Liver (tissue), 9 donors: ENCODE data around the gene CFAP77. TPM values are rescaled to one million over a fixed set of nuclear protein-coding genes. Genes with fewer than 3 reads are reported as not detected.

ENCODE experiments used
- DNase-seq: peaks from one replicate; pipeline ENCODE4 v3.0.0-alpha.2; 2017; ENCODE audit warnings: low spot score
- H3K27ac ChIP-seq, 2 donors: one replicate each; pipeline ENCODE4 v1.7.0; 2013; ENCODE audit warnings: inconsistent platforms in 2 of 2, low read length in 2 of 2, control low read depth in 1 of 2, low read depth in 1 of 2, mild to moderate bottlenecking in 1 of 2
- H3K27me3 ChIP-seq, 4 donors: one replicate each; pipeline versions ENCODE4 v1.6.1 to v1.7.0; 2013; ENCODE audit warnings: low read length in 3 of 4, inconsistent platforms in 1 of 4, mild to moderate bottlenecking in 1 of 4, moderate library complexity in 1 of 4; ENCODE audit not compliant: control insufficient read depth in 4 of 4, insufficient read depth in 4 of 4
- H3K36me3 ChIP-seq, 4 donors: one replicate each; pipeline versions ENCODE4 v1.6.1 to v1.7.0; 2013; ENCODE audit warnings: low read length in 3 of 4, mild to moderate bottlenecking in 3 of 4, low read depth in 1 of 4, moderate library complexity in 1 of 4; ENCODE audit not compliant: control insufficient read depth in 4 of 4, insufficient read depth in 3 of 4
- H3K4me1 ChIP-seq, 4 donors: one replicate each; pipeline versions ENCODE4 v1.6.1 to v1.7.0; 2013; ENCODE audit warnings: low read length in 3 of 4, mild to moderate bottlenecking in 3 of 4, moderate library complexity in 1 of 4; ENCODE audit not compliant: control insufficient read depth in 4 of 4, insufficient read depth in 4 of 4
- H3K4me3 ChIP-seq, 3 donors: one replicate each; pipeline versions ENCODE4 v1.6.1 to v1.7.0; 2013; ENCODE audit warnings: low read length in 3 of 3, control low read depth in 1 of 3, low read depth in 1 of 3, mild to moderate bottlenecking in 1 of 3
- H3K9ac ChIP-seq, 2 donors: one replicate each; pipeline ENCODE4 v1.7.0; 2013; ENCODE audit warnings: low read length in 2 of 2, mild to moderate bottlenecking in 2 of 2, moderate library complexity in 2 of 2, control low read depth in 1 of 2, low read depth in 1 of 2
- H3K9me3 ChIP-seq, 4 donors: one replicate each; pipeline versions ENCODE4 v1.6.1 to v1.7.0; 2013; ENCODE audit warnings: low read length in 3 of 4; ENCODE audit not compliant: control insufficient read depth in 4 of 4
- ATF3 ChIP-seq: IDR thresholded peaks from 2 replicates; pipeline ENCODE4 v1.6.1; 2016; ENCODE audit warnings: antibody characterized with exemption
- CTCF ChIP-seq: fragments of 150-350 bp; IDR thresholded peaks from 2 replicates; pipeline ENCODE4 v1.5.1; 2017; ENCODE audit warnings: improper control_type of control experiment, low read depth, low read length; ENCODE audit not compliant: missing input control
- EGR1 ChIP-seq, 2 donors: IDR thresholded peaks; 2 replicates each; pipeline ENCODE4 v1.6.1; 2016 to 2018; ENCODE audit warnings: antibody characterized with exemption in 2 of 2, low read depth in 2 of 2
- FOXA1 ChIP-seq: IDR thresholded peaks from 2 replicates; pipeline ENCODE4 v1.6.1; 2016; ENCODE audit warnings: antibody characterized with exemption
- GABPA ChIP-seq, 2 donors: IDR thresholded peaks in 1 of 2; conservative IDR thresholded peaks in 1 of 2; 2 replicates each; pipeline ENCODE4 v1.6.1; 2016; ENCODE audit warnings: antibody characterized with exemption in 2 of 2, mild to moderate bottlenecking in 1 of 2, moderate library complexity in 1 of 2
- HNF4G ChIP-seq: IDR thresholded peaks from 2 replicates; pipeline ENCODE4 v1.6.1; 2016; ENCODE audit warnings: antibody characterized with exemption
- JUND ChIP-seq, 2 donors: IDR thresholded peaks; 2 replicates each; pipeline ENCODE4 v1.6.1; 2016; ENCODE audit warnings: antibody characterized with exemption in 2 of 2
- MAX ChIP-seq: IDR thresholded peaks from 2 replicates; pipeline ENCODE4 v1.6.1; 2016; ENCODE audit warnings: antibody characterized with exemption
- NR2F2 ChIP-seq: IDR thresholded peaks from 2 replicates; pipeline ENCODE4 v1.6.1; 2016; ENCODE audit warnings: antibody characterized with exemption
- RAD21 ChIP-seq, 2 donors: IDR thresholded peaks; 2 replicates each; pipeline ENCODE4 v1.6.1; 2016; ENCODE audit warnings: antibody characterized with exemption in 2 of 2, mild to moderate bottlenecking in 2 of 2
- REST ChIP-seq: IDR thresholded peaks from 2 replicates; pipeline ENCODE4 v1.6.1; 2016; ENCODE audit warnings: antibody characterized with exemption, mild to moderate bottlenecking
- RXRA ChIP-seq, 2 donors: IDR thresholded peaks; 2 replicates each; pipeline ENCODE4 v1.6.1; 2017 to 2018; ENCODE audit warnings: antibody characterized with exemption in 2 of 2, mild to moderate bottlenecking in 1 of 2
- SP1 ChIP-seq: IDR thresholded peaks from 2 replicates; pipeline ENCODE4 v1.6.1; 2018; ENCODE audit warnings: antibody characterized with exemption, mild to moderate bottlenecking
- TAF1 ChIP-seq: conservative IDR thresholded peaks from 2 replicates; pipeline ENCODE4 v1.6.1; 2016; ENCODE audit warnings: antibody characterized with exemption, mild to moderate bottlenecking
- YY1 ChIP-seq: IDR thresholded peaks from 2 replicates; pipeline ENCODE4 v1.6.1; 2016; ENCODE audit warnings: antibody characterized with exemption, mild to moderate bottlenecking
- ZBTB33 ChIP-seq: IDR thresholded peaks from 2 replicates; pipeline ENCODE4 v1.6.1; 2016; ENCODE audit warnings: antibody characterized with exemption
- WGBS: extraction: QIAGEN DNeasy Blood & Tissue Kit; methylation state at CpG from one replicate; pipeline ENCODE4 v1.1.7; 2013; 5-methylcytosine and 5-hydroxymethylcytosine counted together
- polyA plus RNA-seq, 2 donors: library from polyadenylated mRNA; stranded (reverse) in 1 of 2; unstranded in 1 of 2; fragments of 200-250 nt in 1 of 2; fragments of >200 nt in 1 of 2; fragmentation: Nextera tagmentation in 1 of 2; extraction: Ambion mirVana in 1 of 2; gene quantifications; one replicate each; pipeline versions ENCODE4 v1.2.1 to v1.2.3, GENCODE V29; 2013 to 2015
- total RNA-seq, 2 donors: library from RNA; depleted of rRNA; stranded (reverse); fragments of >200 nt; gene quantifications; one replicate each; pipeline ENCODE4 v1.2.3, GENCODE V29; 2014
- donor health status: healthy.
- donor health status: healthy.
- donor health status: healthy.
- donor health status: healthy.
- donor health status: healthy.

CFAP77 gene
- total and polyA plus RNA-seq, 4 donors: not detected

GRCh38 chr9:132451276-132451675 lies 41.3 kb downstream of the CFAP77 start:
- H3K27me3 ChIP-seq: peaks cover 0 to 13% (median under 1%) of the 10 kb centered on the region in 4 donors
- H3K9ac ChIP-seq: no peak overlapping the region
- no peaks in the 10 kb centered on the region for H3K9me3 ChIP-seq
- no peaks in the 10 kb centered on the region for H3K4me1 ChIP-seq
- DNase-seq: no peak
- H3K4me3 ChIP-seq: no peak overlapping the region
- TF ChIP-seq JUND (IDR thresholded peaks at IDR 0.05) (no peak), ATF3 (no peak), CTCF (no peak), FOXA1 (no peak)
- 77% methylated on average over 10 of the region's 10 CpGs for WGBS
- H3K27ac ChIP-seq: no peak overlapping the region
- H3K36me3 ChIP-seq: no peaks in the 10 kb centered on the region

- no peak overlapping the region for H3K4me3 ChIP-seq
- no peak overlapping the region for H3K9ac ChIP-seq
- no peak for DNase-seq
- H3K36me3 ChIP-seq: no peaks in the 10 kb centered on the region
- H3K4me1 ChIP-seq: no peaks in the 10 kb centered on the region
- H3K27ac ChIP-seq: no peak overlapping the region
- H3K27me3 ChIP-seq: peaks cover 0 to 11% (median 0%) of the 10 kb centered on the region in 4 donors
- TF ChIP-seq TAF1 (no peak), EGR1 (IDR thresholded peaks at IDR 0.05; ENCODE audit: low read depth in 2 of 2) (no peak), NR2F2 (no peak)
- no peaks in the 10 kb centered on the region for H3K9me3 ChIP-seq
- WGBS: 85% methylated on average over 8 of the region's 8 CpGs
These were observed 46.2 kb downstream of the CFAP77 start for GRCh38 chr9:132456241-132456640.

- H3K4me3 ChIP-seq: no peak overlapping the region
- H3K27me3 ChIP-seq: peaks cover 0 to 5% (median 0%) of the 10 kb centered on the region in 4 donors
- no peak overlapping the region for H3K27ac ChIP-seq
- WGBS: 74% methylated on average over 36 of the region's 36 CpGs
- H3K4me1 ChIP-seq: no peaks in the 10 kb centered on the region
- H3K9ac ChIP-seq: no peak overlapping the region
- no peaks in the 10 kb centered on the region for H3K9me3 ChIP-seq
- no peak for DNase-seq
- H3K36me3 ChIP-seq: no peaks in the 10 kb centered on the region
- TF ChIP-seq GABPA (IDR thresholded peaks at IDR 0.05 in 1 of 2, conservative IDR thresholded peaks at IDR 0.05 in 1 of 2) (no peak), MAX (no peak), FOXA1 (no peak), NR2F2 (no peak), SP1 (no peak), CTCF (no peak), REST (no peak), TAF1 (no peak), EGR1 (IDR thresholded peaks at IDR 0.05; ENCODE audit: low read depth in 2 of 2) (no peak), ZBTB33 (no peak), RAD21 (IDR thresholded peaks at IDR 0.05) (no peak), YY1 (no peak), HNF4G (no peak), ATF3 (no peak), RXRA (IDR thresholded peaks at IDR 0.05) (no peak)
These were observed 47.7 kb downstream of the CFAP77 start for GRCh38 chr9:132457504-132458236.
